ENCODE measurements around the gene PARP16.

The PARP16 gene

DNA sequence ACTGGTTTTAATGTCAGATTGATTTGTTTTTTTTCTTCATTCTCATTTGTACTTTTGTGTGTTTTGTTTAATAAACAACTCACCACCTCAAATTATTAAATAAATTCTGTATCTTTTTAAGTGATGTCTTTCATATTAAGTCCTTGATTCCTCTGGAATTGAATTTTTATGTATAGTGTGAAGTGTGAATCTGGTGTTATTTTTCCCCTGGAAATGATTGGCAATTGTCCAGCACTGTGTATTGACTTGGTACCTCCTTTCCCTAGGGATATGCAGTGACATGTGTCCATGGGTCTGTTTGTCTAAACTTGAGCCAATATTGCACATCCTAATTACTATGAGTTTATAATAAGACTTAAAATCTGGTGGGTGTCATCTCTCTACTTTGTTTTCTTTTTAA lies 19.9 kb upstream of the PARP16 start:
- H3K4me1 ChIP-seq (ENCODE audit: insufficient read depth, low read length, poor library complexity, severe bottlenecking) = peaks cover 12% of the 10 kb centered on the region
- peaks cover 8% of the 10 kb centered on the region for H3F3A ChIP-seq (ENCODE audit: low read depth)
- H3K9ac ChIP-seq (ENCODE audit: low read depth, low read length, poor library complexity, severe bottlenecking) = no peak overlapping the region
- no peaks in the 10 kb centered on the region for H3K9me2 ChIP-seq (replicated peaks; ENCODE audit: low read depth, low read length)
- no peak overlapping the region for H2AFZ ChIP-seq (ENCODE audit: low read length)
- no peak for TF ChIP-seq EZH2phosphoT487 (IDR thresholded peaks at IDR 0.05; ENCODE audit: borderline replicate concordance)
- TF ChIP-seq, protein P1, sequence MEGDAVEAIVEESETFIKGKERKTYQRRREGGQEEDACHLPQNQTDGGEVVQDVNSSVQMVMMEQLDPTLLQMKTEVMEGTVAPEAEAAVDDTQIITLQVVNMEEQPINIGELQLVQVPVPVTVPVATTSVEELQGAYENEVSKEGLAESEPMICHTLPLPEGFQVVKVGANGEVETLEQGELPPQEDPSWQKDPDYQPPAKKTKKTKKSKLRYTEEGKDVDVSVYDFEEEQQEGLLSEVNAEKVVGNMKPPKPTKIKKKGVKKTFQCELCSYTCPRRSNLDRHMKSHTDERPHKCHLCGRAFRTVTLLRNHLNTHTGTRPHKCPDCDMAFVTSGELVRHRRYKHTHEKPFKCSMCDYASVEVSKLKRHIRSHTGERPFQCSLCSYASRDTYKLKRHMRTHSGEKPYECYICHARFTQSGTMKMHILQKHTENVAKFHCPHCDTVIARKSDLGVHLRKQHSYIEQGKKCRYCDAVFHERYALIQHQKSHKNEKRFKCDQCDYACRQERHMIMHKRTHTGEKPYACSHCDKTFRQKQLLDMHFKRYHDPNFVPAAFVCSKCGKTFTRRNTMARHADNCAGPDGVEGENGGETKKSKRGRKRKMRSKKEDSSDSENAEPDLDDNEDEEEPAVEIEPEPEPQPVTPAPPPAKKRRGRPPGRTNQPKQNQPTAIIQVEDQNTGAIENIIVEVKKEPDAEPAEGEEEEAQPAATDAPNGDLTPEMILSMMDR (conservative IDR thresholded peaks at IDR 0.05; ENCODE audit: low read length) = no peak
- no peaks in the 10 kb centered on the region for H3K36me3 ChIP-seq (ENCODE audit: insufficient read depth, low read length)
- H3K4me3 ChIP-seq (ENCODE audit: low read length, poor library complexity, severe bottlenecking) = no peak overlapping the region
- no peaks in the 10 kb centered on the region for H4K20me1 ChIP-seq (ENCODE audit: insufficient read depth, low read length, poor library complexity, severe bottlenecking)
- no peaks in the 10 kb centered on the region for H3K79me2 ChIP-seq (ENCODE audit: insufficient read depth, low read length)
- H3K4me2 ChIP-seq (ENCODE audit: low read depth, low read length, poor library complexity, severe bottlenecking) = no peak overlapping the region
- H3K9me3 ChIP-seq (ENCODE audit: insufficient read depth, low read depth, low read length) = no peaks in the 10 kb centered on the region
- H3K27me3 ChIP-seq (ENCODE audit: insufficient read depth, low read length, poor library complexity, severe bottlenecking) = no peaks in the 10 kb centered on the region

DNA sequence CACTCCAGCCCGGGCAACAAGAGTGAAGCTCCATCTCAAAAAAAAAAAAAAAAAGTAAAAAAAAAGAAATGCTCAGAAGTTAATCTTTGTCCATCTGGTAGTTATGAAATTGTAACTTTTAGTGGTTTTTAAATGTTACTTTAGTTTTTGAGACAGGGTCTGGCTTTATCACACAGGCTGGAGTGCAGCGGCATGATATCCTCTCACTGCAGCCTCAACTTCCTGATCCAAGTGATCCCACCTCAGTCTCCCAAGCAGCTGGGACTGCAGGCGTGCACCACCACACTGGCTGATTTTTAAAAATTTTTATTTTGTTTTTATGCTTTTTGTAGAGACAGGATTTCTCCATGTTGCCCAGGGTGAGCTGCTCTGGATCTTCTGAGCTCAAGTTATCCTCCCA lies 19.1 kb upstream of the PARP16 start:
- Histone ChIP-seq H3K4me1 (ENCODE audit: insufficient read depth, low read length, poor library complexity, severe bottlenecking) (peaks cover 12% of the 10 kb centered on the region), H4K20me1 (ENCODE audit: insufficient read depth, low read length, poor library complexity, severe bottlenecking) (no peaks in the 10 kb centered on the region), H3K4me3 (ENCODE audit: low read length, poor library complexity, severe bottlenecking) (no peak overlapping the region), H3K4me2 (ENCODE audit: low read depth, low read length, poor library complexity, severe bottlenecking) (no peak overlapping the region), H3F3A (ENCODE audit: low read depth) (peaks cover 8% of the 10 kb centered on the region), H3K36me3 (ENCODE audit: insufficient read depth, low read length) (no peaks in the 10 kb centered on the region), H2AFZ (ENCODE audit: low read length) (no peak overlapping the region), H3K79me2 (ENCODE audit: insufficient read depth, low read length) (no peaks in the 10 kb centered on the region), H3K9me2 (replicated peaks; ENCODE audit: low read depth, low read length) (no peaks in the 10 kb centered on the region), H3K9me3 (ENCODE audit: insufficient read depth, low read depth, low read length) (no peaks in the 10 kb centered on the region), H3K9ac (ENCODE audit: low read depth, low read length, poor library complexity, severe bottlenecking) (no peak overlapping the region), H3K27me3 (ENCODE audit: insufficient read depth, low read length, poor library complexity, severe bottlenecking) (no peaks in the 10 kb centered on the region)
- TF ChIP-seq, protein P1 (conservative IDR thresholded peaks at IDR 0.05; ENCODE audit: low read length) = no peak
- TF ChIP-seq EZH2phosphoT487 (IDR thresholded peaks at IDR 0.05; ENCODE audit: borderline replicate concordance) = no peak

DNA sequence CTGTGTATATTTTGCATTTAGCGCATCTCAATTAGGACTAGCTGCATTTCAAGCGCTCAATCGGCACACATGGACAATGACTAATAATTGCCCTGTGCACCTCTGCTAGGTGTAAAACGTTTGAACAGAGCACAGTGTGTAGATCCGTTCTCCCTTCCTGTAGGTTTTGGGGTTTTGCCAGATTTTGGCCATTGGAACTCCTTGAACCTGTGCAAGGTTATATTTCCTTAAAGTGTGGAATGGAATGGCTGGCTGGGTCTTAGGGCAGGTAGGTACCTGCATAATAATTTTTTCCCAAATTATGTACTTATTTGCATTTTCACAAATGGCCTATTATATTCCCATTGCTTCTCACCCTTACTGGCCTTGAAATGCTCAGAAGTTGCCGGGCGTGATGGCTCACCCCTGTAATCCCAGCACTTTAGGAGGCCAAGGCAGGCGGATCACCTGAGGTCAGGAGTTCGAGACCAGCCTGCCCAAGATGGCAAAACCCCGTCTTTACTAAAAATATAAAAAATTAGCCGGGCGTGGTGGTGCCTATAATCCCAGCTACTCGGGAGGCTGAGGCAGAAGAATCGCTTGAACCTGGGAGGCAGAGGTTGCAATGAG lies 18.6 kb upstream of the PARP16 start:
- H3K9ac ChIP-seq (ENCODE audit: low read depth, low read length, poor library complexity, severe bottlenecking) = peak overlapping the region; percentile 55

More for the DNA sequence above, 18.6 kb upstream of the PARP16 start:
- Histone ChIP-seq H4K20me1 (ENCODE audit: insufficient read depth, low read length, poor library complexity, severe bottlenecking) (no peaks in the 10 kb centered on the region), H3K27me3 (ENCODE audit: insufficient read depth, low read length, poor library complexity, severe bottlenecking) (no peaks in the 10 kb centered on the region), H3K4me2 (ENCODE audit: low read depth, low read length, poor library complexity, severe bottlenecking) (peak overlapping the region; percentile 59), H2AFZ (ENCODE audit: low read length) (no peak overlapping the region), H3F3A (ENCODE audit: low read depth) (peaks cover 8% of the 10 kb centered on the region), H3K36me3 (ENCODE audit: insufficient read depth, low read length) (no peaks in the 10 kb centered on the region), H3K9me3 (ENCODE audit: insufficient read depth, low read depth, low read length) (no peaks in the 10 kb centered on the region), H3K9me2 (replicated peaks; ENCODE audit: low read depth, low read length) (no peaks in the 10 kb centered on the region), H3K4me3 (ENCODE audit: low read length, poor library complexity, severe bottlenecking) (peak overlapping the region; percentile 50), H3K79me2 (ENCODE audit: insufficient read depth, low read length) (no peaks in the 10 kb centered on the region), H3K4me1 (ENCODE audit: insufficient read depth, low read length, poor library complexity, severe bottlenecking) (peaks cover 12% of the 10 kb centered on the region)
- TF ChIP-seq, protein P1 (conservative IDR thresholded peaks at IDR 0.05; ENCODE audit: low read length) = no peak
- no peak for TF ChIP-seq EZH2phosphoT487 (IDR thresholded peaks at IDR 0.05; ENCODE audit: borderline replicate concordance)

Measured in Loucy (cell line).